ENCODE results near the gene ZNF217.
"Not testable (repeated sequence)": the region's sequence is repeated elsewhere in the genome, so short reads cannot be mapped to it uniquely, and the experiment has no call there.

Gene ZNF217

DNA sequence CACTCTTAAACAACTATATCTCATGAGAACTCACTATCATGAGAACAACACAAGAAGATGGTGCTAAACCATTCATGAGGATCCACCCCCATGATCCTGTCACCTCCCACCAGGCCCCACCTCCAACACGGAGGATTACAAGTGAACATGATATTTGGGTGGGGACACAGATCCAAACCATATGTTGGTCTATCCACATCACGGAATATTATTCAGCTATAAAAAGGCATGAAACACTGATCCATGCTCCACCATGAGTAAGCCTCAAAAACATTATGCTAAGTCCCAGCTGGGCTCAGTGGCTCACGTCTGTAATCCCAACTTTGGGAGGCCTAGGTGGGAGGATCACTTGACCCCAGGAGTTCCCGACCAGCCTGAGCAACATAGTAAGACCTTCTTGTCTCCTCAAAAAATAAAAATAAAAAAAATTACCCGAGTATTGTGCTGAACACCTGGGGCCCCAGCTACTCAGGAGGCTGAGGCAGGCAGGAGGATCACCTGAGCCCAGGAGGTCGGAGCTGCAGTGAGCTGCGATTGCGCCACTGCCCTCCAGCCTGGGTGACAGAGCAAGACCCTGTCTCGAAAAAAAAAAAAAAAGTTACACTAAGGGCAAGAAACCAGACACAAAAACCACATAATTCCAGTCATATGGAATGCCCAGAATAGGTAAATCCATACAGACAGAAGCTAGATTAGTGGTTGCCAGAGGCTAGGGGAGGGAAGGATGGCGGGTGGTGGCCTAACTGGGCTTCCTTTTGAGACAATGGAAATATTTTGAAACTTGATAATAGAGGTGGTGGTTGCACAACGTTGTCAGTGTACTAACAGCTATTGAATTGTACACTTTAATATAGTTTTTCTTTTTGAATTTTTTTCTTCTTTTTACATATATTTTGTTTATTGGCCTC, 43.1 kb downstream of the ZNF217 start:
- H3K27me3 ChIP-seq (ENCODE audit: insufficient read depth, low read depth, severe bottlenecking): no peaks in the 10 kb centered on the region
- H3K27ac ChIP-seq: no peak overlapping the region

DNA sequence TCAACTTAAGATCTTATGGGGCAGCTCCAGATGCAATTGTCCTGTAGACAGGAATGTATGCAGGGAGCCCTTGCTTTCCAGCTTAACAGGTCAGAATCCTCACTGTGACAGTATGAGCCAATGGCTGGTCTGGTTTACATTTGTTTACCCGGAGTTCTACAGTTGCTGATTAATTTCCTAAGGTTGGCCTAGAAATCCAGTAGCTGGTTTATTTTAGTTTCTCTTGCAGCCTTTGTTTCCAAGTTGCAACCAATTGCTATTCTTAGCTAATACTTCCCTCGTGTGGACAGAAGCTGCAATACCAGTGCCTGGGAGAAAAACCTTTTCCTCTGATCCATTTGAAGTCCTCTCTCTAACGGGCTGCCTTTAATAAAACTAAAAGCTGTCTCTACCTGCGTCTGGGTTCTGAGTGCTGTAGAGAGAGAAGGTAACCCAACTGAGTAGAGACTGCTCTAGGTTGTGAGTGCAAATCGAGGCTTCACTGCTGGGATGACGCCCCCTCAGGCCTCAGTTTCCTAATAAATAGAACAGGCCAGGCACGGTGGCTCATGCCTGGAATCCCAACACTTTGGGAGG, 45.9 kb downstream of the ZNF217 start:
- H3K27ac ChIP-seq: no peak overlapping the region
- no peaks in the 10 kb centered on the region for H3K36me3 ChIP-seq
- DNase-seq: peak; percentile 18
- H3K9me3 ChIP-seq (ENCODE audit: severe bottlenecking): no peaks in the 10 kb centered on the region
- TF ChIP-seq, protein P1, sequence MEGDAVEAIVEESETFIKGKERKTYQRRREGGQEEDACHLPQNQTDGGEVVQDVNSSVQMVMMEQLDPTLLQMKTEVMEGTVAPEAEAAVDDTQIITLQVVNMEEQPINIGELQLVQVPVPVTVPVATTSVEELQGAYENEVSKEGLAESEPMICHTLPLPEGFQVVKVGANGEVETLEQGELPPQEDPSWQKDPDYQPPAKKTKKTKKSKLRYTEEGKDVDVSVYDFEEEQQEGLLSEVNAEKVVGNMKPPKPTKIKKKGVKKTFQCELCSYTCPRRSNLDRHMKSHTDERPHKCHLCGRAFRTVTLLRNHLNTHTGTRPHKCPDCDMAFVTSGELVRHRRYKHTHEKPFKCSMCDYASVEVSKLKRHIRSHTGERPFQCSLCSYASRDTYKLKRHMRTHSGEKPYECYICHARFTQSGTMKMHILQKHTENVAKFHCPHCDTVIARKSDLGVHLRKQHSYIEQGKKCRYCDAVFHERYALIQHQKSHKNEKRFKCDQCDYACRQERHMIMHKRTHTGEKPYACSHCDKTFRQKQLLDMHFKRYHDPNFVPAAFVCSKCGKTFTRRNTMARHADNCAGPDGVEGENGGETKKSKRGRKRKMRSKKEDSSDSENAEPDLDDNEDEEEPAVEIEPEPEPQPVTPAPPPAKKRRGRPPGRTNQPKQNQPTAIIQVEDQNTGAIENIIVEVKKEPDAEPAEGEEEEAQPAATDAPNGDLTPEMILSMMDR (IDR thresholded peaks at IDR 0.05; ENCODE audit: low read depth, low read length): peak; percentile 62
- H3K27me3 ChIP-seq (ENCODE audit: insufficient read depth, low read depth, severe bottlenecking): no peaks in the 10 kb centered on the region
- H3K4me3 ChIP-seq (ENCODE audit: low read depth, low read length): no peak overlapping the region

More for the DNA sequence above, 43.1 kb downstream of the ZNF217 start:
- TF ChIP-seq, protein P1 (IDR thresholded peaks at IDR 0.05; ENCODE audit: low read depth, low read length): no peak
- H3K36me3 ChIP-seq: no peaks in the 10 kb centered on the region
- no peaks in the 10 kb centered on the region for H3K9me3 ChIP-seq (ENCODE audit: severe bottlenecking)
- no peak for DNase-seq
- H3K4me3 ChIP-seq (ENCODE audit: low read depth, low read length): no peak overlapping the region

- Histone ChIP-seq H3K36me3 (no peaks in the 10 kb centered on the region), H3K27ac (no peak overlapping the region), H3K9me3 (ENCODE audit: severe bottlenecking) (no peaks in the 10 kb centered on the region), H3K27me3 (ENCODE audit: insufficient read depth, low read depth, severe bottlenecking) (peaks cover 25% of the 10 kb centered on the region), H3K4me3 (ENCODE audit: low read depth, low read length) (no peak overlapping the region)
- TF ChIP-seq, protein P1 (IDR thresholded peaks at IDR 0.05; ENCODE audit: low read depth, low read length): no peak
- DNase-seq: no peak
These were observed 54.1 kb downstream of the ZNF217 start for GRCh38 chr20:53539516-53539915.

DNA sequence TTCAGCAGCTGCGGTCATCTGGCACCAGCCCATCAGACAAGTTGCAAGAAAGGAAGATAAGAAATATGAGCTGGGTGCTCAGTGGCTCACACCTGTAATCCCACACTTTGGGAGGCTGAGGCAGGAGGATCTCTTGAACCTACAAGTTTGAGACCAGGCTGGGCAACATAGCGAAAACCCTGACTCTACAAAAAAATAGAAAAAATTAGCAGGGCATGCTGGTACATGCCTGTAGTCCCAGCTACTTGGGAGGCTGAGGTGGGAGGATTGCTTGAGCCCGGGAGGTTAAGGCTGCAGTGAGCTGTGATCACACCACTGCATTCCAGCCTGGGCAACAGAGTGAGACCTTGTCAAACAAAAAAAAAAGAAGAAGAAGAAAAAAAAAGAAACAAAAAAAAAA, 57.3 kb downstream of the ZNF217 start:
- not testable (repeated sequence) for H3K9me3 ChIP-seq (ENCODE audit: severe bottlenecking); H3K36me3 ChIP-seq; DNase-seq; H3K4me3 ChIP-seq (ENCODE audit: low read depth, low read length); H3K27ac ChIP-seq
- H3K27me3 ChIP-seq (ENCODE audit: insufficient read depth, low read depth, severe bottlenecking): peaks cover 39% of the 10 kb centered on the region

DNA sequence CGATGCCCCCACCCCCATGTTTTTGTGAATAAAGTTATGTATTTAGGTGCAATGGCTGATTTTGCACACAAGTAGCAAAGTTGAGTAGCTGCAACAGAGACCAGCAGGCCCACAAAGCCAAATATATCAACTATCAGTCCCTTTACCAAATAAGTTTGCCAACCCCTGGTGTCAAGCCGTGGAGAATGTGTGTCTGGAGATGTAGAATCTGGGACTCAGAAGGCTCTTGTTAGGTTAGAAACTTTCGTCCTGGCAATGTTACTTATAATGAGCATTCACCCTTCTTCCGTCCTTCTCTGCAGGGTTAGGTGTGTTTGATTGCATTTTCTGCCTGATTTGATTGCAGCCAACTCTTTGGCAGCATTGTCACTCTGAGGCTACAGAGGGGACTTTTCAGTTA, 57.8 kb downstream of the ZNF217 start:
- H3K4me3 ChIP-seq (ENCODE audit: low read depth, low read length): no peak overlapping the region
- no peaks in the 10 kb centered on the region for H3K9me3 ChIP-seq (ENCODE audit: severe bottlenecking)
- TF ChIP-seq, protein P1 (IDR thresholded peaks at IDR 0.05; ENCODE audit: low read depth, low read length): no peak
- H3K27ac ChIP-seq: no peak overlapping the region
- no peak for DNase-seq
- H3K27me3 ChIP-seq (ENCODE audit: insufficient read depth, low read depth, severe bottlenecking): peaks cover 37% of the 10 kb centered on the region
- no peaks in the 10 kb centered on the region for H3K36me3 ChIP-seq

- Histone ChIP-seq H3K4me3 (ENCODE audit: low read depth, low read length) (no peak overlapping the region), H3K9me3 (ENCODE audit: severe bottlenecking) (no peaks in the 10 kb centered on the region), H3K27me3 (ENCODE audit: insufficient read depth, low read depth, severe bottlenecking) (peaks cover 21% of the 10 kb centered on the region), H3K27ac (no peak overlapping the region), H3K36me3 (no peaks in the 10 kb centered on the region)
- TF ChIP-seq, protein P1 (IDR thresholded peaks at IDR 0.05; ENCODE audit: low read depth, low read length): no peak
- no peak for DNase-seq
These were observed 59.6 kb downstream of the ZNF217 start for GRCh38 chr20:53534037-53534436.

Measured in WERI-Rb-1 (cell line).